Calu3 (cell line): ENCODE measurements around the gene MED12L. TPM values are rescaled to one million over a fixed set of nuclear protein-coding genes. Genes with fewer than 3 reads are reported as not detected.

Source experiments
- BruUV-seq: library from RNA; stranded (reverse); fragments of 400-500 nt; replicated peaks from 2 replicates; lab custom pipeline; 2021; lab: Mats Ljungman, UMichigan
- CTCF ChIA-PET: fragments of 300-600 bp; sonication (Branson Sonifier 250); formaldehyde crosslinking; loops from one replicate; lab custom pipeline; 2022; ENCODE audit warnings: antibody characterized with exemption; lab: Charles Lee
- DNase-seq: peaks from one replicate; pipeline ENCODE4 v3.0.0; 2022
- H3K27ac Mint-ChIP-seq: one replicate; pipeline ENCODE4 v1.8.0; 2022; ENCODE audit warnings: mixed read lengths; ENCODE audit not compliant: unreplicated experiment
- H3K27me3 Mint-ChIP-seq: one replicate; pipeline ENCODE4 v1.8.0; 2022; ENCODE audit warnings: mixed read lengths; ENCODE audit not compliant: unreplicated experiment
- H3K36me3 Mint-ChIP-seq: one replicate; pipeline ENCODE4 v1.8.0; 2022; ENCODE audit warnings: mild to moderate bottlenecking, moderate library complexity, mixed read lengths; ENCODE audit not compliant: insufficient read depth, unreplicated experiment
- H3K4me1 Mint-ChIP-seq: one replicate; pipeline ENCODE4 v1.8.0; 2022; ENCODE audit warnings: mild to moderate bottlenecking, low read depth, mixed read lengths; ENCODE audit not compliant: unreplicated experiment
- H3K4me3 Mint-ChIP-seq: one replicate; pipeline ENCODE4 v1.8.0; 2022; ENCODE audit warnings: mild to moderate bottlenecking, low read depth, moderate library complexity, mixed read lengths; ENCODE audit not compliant: unreplicated experiment
- H3K9me3 Mint-ChIP-seq: one replicate; pipeline ENCODE4 v1.8.0; 2022; ENCODE audit warnings: low read depth, mixed read lengths; ENCODE audit not compliant: unreplicated experiment
- CTCF ChIP-seq: fragments of 200-600 bp; IDR thresholded peaks from one replicate; pipeline ENCODE4 v1.8.0; 2022; ENCODE audit warnings: antibody characterized with exemption; ENCODE audit not compliant: unreplicated experiment
- intact Hi-C: fragments of 100-400 bp; cut with micrococcal nuclease; formaldehyde crosslinking; loops from one replicate; pipeline ENCODE4 v1.10.0; 2022; ENCODE audit not compliant: unreplicated experiment
- total RNA-seq: library from RNA; stranded (reverse); gene quantifications from 2 replicates; pipeline ENCODE4 v1.2.3, GENCODE V29; 2022

Gene MED12L
- total RNA-seq, 1 experiment from 2014 or later = 4.6 TPM

- BruUV-seq = no TSS peak
- CTCF ChIA-PET = interaction anchor here (0.6 to 1.7 kb wide), 9 partner anchors 17 to 479 kb away, joined by 3 to 15 read pairs (median 4); no protein-coding TSS in a partner anchor
- Mint-ChIP-seq H3K9me3 (no peaks in the 10 kb centered on the region), H3K4me3 (no peak overlapping the region), H3K27me3 (no peaks in the 10 kb centered on the region), H3K27ac (no peak overlapping the region), H3K4me1 (peaks cover 8% of the 10 kb centered on the region), H3K36me3 (no peaks in the 10 kb centered on the region)
- peak; percentile 66 for DNase-seq
- TF ChIP-seq CTCF = peak; percentile 88
- intact Hi-C loops = loop anchor here (1.0 to 10.0 kb wide), 4 partner anchors 222 to 835 kb away; no protein-coding TSS in a partner anchor
Measured at GRCh38 chr3:151439652-151440125, 354.2 kb downstream of the MED12L start.

GRCh38 chr3:151440940-151441339 is 355.5 kb downstream of the MED12L start:
- Mint-ChIP-seq H3K27ac (no peak overlapping the region), H3K4me3 (no peak overlapping the region), H3K36me3 (no peaks in the 10 kb centered on the region), H3K9me3 (peaks cover 2% of the 10 kb centered on the region), H3K27me3 (peaks cover 10% of the 10 kb centered on the region), H3K4me1 (no peaks in the 10 kb centered on the region)
- intact Hi-C loops = no loop called here
- DNase-seq = no peak
- CTCF ChIA-PET = interaction anchor here (1.0 kb wide), 1 partner anchor 398 kb away, joined by 5 read pairs; no protein-coding TSS in a partner anchor
- no TSS peak for BruUV-seq
- TF ChIP-seq CTCF = no peak

- Mint-ChIP-seq H3K9me3 (peaks cover 3% of the 10 kb centered on the region), H3K36me3 (no peaks in the 10 kb centered on the region), H3K27ac (no peak overlapping the region), H3K4me3 (no peak overlapping the region), H3K27me3 (peaks cover 26% of the 10 kb centered on the region), H3K4me1 (no peaks in the 10 kb centered on the region)
- CTCF ChIA-PET = interaction anchor here (0.8 kb wide), 1 partner anchor 395 kb away, joined by 4 read pairs; no protein-coding TSS in a partner anchor
- DNase-seq = no peak
- BruUV-seq = no TSS peak
- TF ChIP-seq CTCF = no peak
- intact Hi-C loops = no loop called here
Measured at GRCh38 chr3:151443583-151443982, 358.1 kb downstream of the MED12L start.

- no TSS peak for BruUV-seq
- CTCF ChIA-PET = interaction anchor here (1.0 kb wide), 1 partner anchor 12 kb away, joined by 4 read pairs; no protein-coding TSS in a partner anchor
- TF ChIP-seq CTCF = no peak
- Mint-ChIP-seq H3K27ac (no peak overlapping the region), H3K36me3 (no peaks in the 10 kb centered on the region), H3K4me1 (no peaks in the 10 kb centered on the region), H3K27me3 (peaks cover 26% of the 10 kb centered on the region), H3K9me3 (peaks cover 3% of the 10 kb centered on the region), H3K4me3 (no peak overlapping the region)
- peak; percentile 17 for DNase-seq
- intact Hi-C loops = no loop called here
Measured at GRCh38 chr3:151445273-151446001, 360.0 kb downstream of the MED12L start.
